ENCODE results near the gene HSDL2.

HSDL2 gene

GRCh38 chr9:112475318-112475717, 95.4 kb downstream of the HSDL2 start:
- H3K4me2 ChIP-seq (ENCODE audit: low read length), result no peak overlapping the region

GRCh38 chr9:112477330-112477729, 97.4 kb downstream of the HSDL2 start:
- H3K4me3 ChIP-seq (ENCODE audit: low read depth, low read length), result no peak overlapping the region
- no peak overlapping the region for H3K27ac ChIP-seq
- no peaks in the 10 kb centered on the region for H3K9me3 ChIP-seq (ENCODE audit: control insufficient read depth, low read length)
- H3K4me1 ChIP-seq, result no peaks in the 10 kb centered on the region
- no peak overlapping the region for H3K9ac ChIP-seq
- no peak overlapping the region for H2AFZ ChIP-seq
- no peak overlapping the region for H3K4me2 ChIP-seq (ENCODE audit: low read length)
- H3K79me2 ChIP-seq, result no peaks in the 10 kb centered on the region
- no peaks in the 10 kb centered on the region for H3K27me3 ChIP-seq (ENCODE audit: control insufficient read depth, insufficient read depth, low read length)
- no peaks in the 10 kb centered on the region for H3K36me3 ChIP-seq (ENCODE audit: control insufficient read depth, insufficient read depth, low read length)
- no peak for TF ChIP-seq CTCF (IDR thresholded peaks at IDR 0.05)

More at GRCh38 chr9:112475318-112475717, 95.4 kb downstream of the HSDL2 start:
- Histone ChIP-seq H3K9me3 (ENCODE audit: control insufficient read depth, low read length) (no peaks in the 10 kb centered on the region), H3K79me2 (no peaks in the 10 kb centered on the region), H3K36me3 (ENCODE audit: control insufficient read depth, insufficient read depth, low read length) (no peaks in the 10 kb centered on the region), H2AFZ (no peak overlapping the region), H3K27ac (no peak overlapping the region), H3K27me3 (ENCODE audit: control insufficient read depth, insufficient read depth, low read length) (no peaks in the 10 kb centered on the region), H3K4me3 (ENCODE audit: low read depth, low read length) (no peak overlapping the region), H3K9ac (no peak overlapping the region), H3K4me1 (no peaks in the 10 kb centered on the region)
- no peak for TF ChIP-seq CTCF (IDR thresholded peaks at IDR 0.05)

GRCh38 chr9:112479221-112479620, 99.3 kb downstream of the HSDL2 start:
- Histone ChIP-seq H3K79me2 (no peaks in the 10 kb centered on the region), H3K4me2 (ENCODE audit: low read length) (no peak overlapping the region), H3K4me1 (no peaks in the 10 kb centered on the region), H3K36me3 (ENCODE audit: control insufficient read depth, insufficient read depth, low read length) (no peaks in the 10 kb centered on the region), H3K27me3 (ENCODE audit: control insufficient read depth, insufficient read depth, low read length) (no peaks in the 10 kb centered on the region), H3K4me3 (ENCODE audit: low read depth, low read length) (no peak overlapping the region), H3K9me3 (ENCODE audit: control insufficient read depth, low read length) (no peaks in the 10 kb centered on the region), H2AFZ (no peak overlapping the region), H3K9ac (no peak overlapping the region), H3K27ac (no peak overlapping the region)
- TF ChIP-seq CTCF (IDR thresholded peaks at IDR 0.05), result no peak

- H3K4me2 ChIP-seq (ENCODE audit: low read length), result no peak overlapping the region
Observed at GRCh38 chr9:112484607-112485006, 104.7 kb downstream of the HSDL2 start.

More at GRCh38 chr9:112484607-112485006, 104.7 kb downstream of the HSDL2 start:
- Histone ChIP-seq H3K4me1 (peaks cover under 1% of the 10 kb centered on the region), H3K9ac (no peak overlapping the region), H3K4me3 (ENCODE audit: low read depth, low read length) (no peak overlapping the region), H3K79me2 (no peaks in the 10 kb centered on the region), H2AFZ (no peak overlapping the region), H3K27me3 (ENCODE audit: control insufficient read depth, insufficient read depth, low read length) (no peaks in the 10 kb centered on the region), H3K9me3 (ENCODE audit: control insufficient read depth, low read length) (no peaks in the 10 kb centered on the region), H3K27ac (no peak overlapping the region), H3K36me3 (ENCODE audit: control insufficient read depth, insufficient read depth, low read length) (no peaks in the 10 kb centered on the region)
- TF ChIP-seq CTCF (IDR thresholded peaks at IDR 0.05), result no peak
